HEK293 (cell line): Measurements from ENCODE around the gene LEP.

Experiments
- HIC1 ChIP-seq: fragments of 450-650 bp; formaldehyde crosslinking; IDR thresholded peaks from 2 replicates; pipeline ENCODE4 v1.5.1; 2016; ENCODE audit warnings: missing biosample characterization, missing genetic modification characterization
- HOXC10 ChIP-seq: sonication (generic); formaldehyde crosslinking; IDR thresholded peaks from 2 replicates; pipeline ENCODE4 v1.8.1; 2023; ENCODE audit warnings: mild to moderate bottlenecking, missing genetic modification reagents
- KLF16 ChIP-seq: fragments of 450-650 bp; formaldehyde crosslinking; IDR thresholded peaks from 2 replicates; pipeline ENCODE4 v1.5.1; 2017; ENCODE audit warnings: missing biosample characterization, missing genetic modification characterization
- KLF8 ChIP-seq: fragments of 450-650 bp; formaldehyde crosslinking; IDR thresholded peaks from 2 replicates; pipeline ENCODE4 v1.5.1; 2016; ENCODE audit warnings: missing biosample characterization, missing genetic modification characterization
- OVOL3 ChIP-seq: fragments of 450-650 bp; formaldehyde crosslinking; IDR thresholded peaks from 2 replicates; pipeline ENCODE4 v1.5.1; 2016; ENCODE audit warnings: missing biosample characterization, missing genetic modification characterization
- PRDM10 ChIP-seq: fragments of 450-650 bp; formaldehyde crosslinking; IDR thresholded peaks from 2 replicates; pipeline ENCODE4 v1.5.1; 2016; ENCODE audit warnings: missing biosample characterization, missing genetic modification characterization
- REPIN1 ChIP-seq: fragments of 450-650 bp; formaldehyde crosslinking; IDR thresholded peaks from 2 replicates; pipeline ENCODE4 v1.5.1; 2017; ENCODE audit warnings: missing biosample characterization, missing genetic modification characterization, low read depth
- SCRT1 ChIP-seq: fragments of 450-650 bp; formaldehyde crosslinking; IDR thresholded peaks from 2 replicates; pipeline ENCODE4 v1.5.1; 2016; ENCODE audit warnings: missing biosample characterization, missing genetic modification characterization, borderline replicate concordance
- TSHZ1 ChIP-seq: fragments of 450-650 bp; formaldehyde crosslinking; IDR thresholded peaks from 2 replicates; pipeline ENCODE4 v1.5.1; 2016; ENCODE audit warnings: missing biosample characterization, missing genetic modification characterization, borderline replicate concordance
- ZNF132 ChIP-seq: fragments of 450-650 bp; formaldehyde crosslinking; IDR thresholded peaks from 2 replicates; pipeline ENCODE4 v1.5.1; 2017; ENCODE audit warnings: missing biosample characterization, missing genetic modification characterization, borderline replicate concordance
- ZNF175 ChIP-seq: fragments of 450-650 bp; formaldehyde crosslinking; IDR thresholded peaks from 2 replicates; pipeline ENCODE4 v1.5.1; 2016; ENCODE audit warnings: missing biosample characterization, missing genetic modification characterization
- ZNF214 ChIP-seq: fragments of 450-650 bp; formaldehyde crosslinking; IDR thresholded peaks from 2 replicates; pipeline ENCODE4 v1.5.1; 2017; ENCODE audit warnings: missing biosample characterization, mild to moderate bottlenecking, missing genetic modification characterization, borderline replicate concordance
- ZNF221 ChIP-seq: fragments of 450-650 bp; formaldehyde crosslinking; IDR thresholded peaks from 2 replicates; pipeline ENCODE4 v1.5.1; 2017; ENCODE audit warnings: missing biosample characterization, missing genetic modification characterization, borderline replicate concordance
- ZNF23 ChIP-seq: fragments of 450-650 bp; formaldehyde crosslinking; IDR thresholded peaks from 2 replicates; pipeline ENCODE4 v1.5.1; 2016; ENCODE audit warnings: missing biosample characterization, missing genetic modification characterization, borderline replicate concordance
- ZNF266 ChIP-seq: fragments of 450-650 bp; formaldehyde crosslinking; IDR thresholded peaks from 2 replicates; pipeline ENCODE4 v1.5.1; 2016; ENCODE audit warnings: missing biosample characterization, missing genetic modification characterization, low read depth
- ZNF274 ChIP-seq, 2 experiments: fragments of 200-500 bp in 1 of 2; fragments of 450-650 bp in 1 of 2; sonication (Bioruptor generic) in 1 of 2; formaldehyde crosslinking in 1 of 2; IDR thresholded peaks; 2 replicates each; pipeline versions ENCODE4 v1.5.1 to v1.6.1; 2014 to 2016; ENCODE audit warnings: borderline replicate concordance in 1 of 2, inconsistent platforms in 1 of 2, low read length in 1 of 2, missing biosample characterization in 1 of 2, missing genetic modification characterization in 1 of 2
- ZNF311 ChIP-seq: fragments of 450-650 bp; formaldehyde crosslinking; IDR thresholded peaks from 2 replicates; pipeline ENCODE4 v1.5.1; 2017; ENCODE audit warnings: missing biosample characterization, missing genetic modification characterization, borderline replicate concordance
- ZNF350 ChIP-seq: fragments of 450-650 bp; formaldehyde crosslinking; IDR thresholded peaks from 2 replicates; pipeline ENCODE4 v1.5.0; 2017; ENCODE audit warnings: missing biosample characterization, mild to moderate bottlenecking, missing genetic modification characterization
- ZNF362 ChIP-seq: fragments of 450-650 bp; formaldehyde crosslinking; IDR thresholded peaks from 2 replicates; pipeline ENCODE4 v1.5.1; 2016; ENCODE audit warnings: missing biosample characterization, missing genetic modification characterization
- ZNF426 ChIP-seq: fragments of 450-650 bp; formaldehyde crosslinking; IDR thresholded peaks from 2 replicates; pipeline ENCODE4 v1.5.1; 2017; ENCODE audit warnings: missing biosample characterization, missing genetic modification characterization, mild to moderate bottlenecking, inconsistent platforms, moderate library complexity
- ZNF513 ChIP-seq: fragments of 450-650 bp; IDR thresholded peaks from 2 replicates; pipeline ENCODE4 v1.5.1; 2018; ENCODE audit warnings: missing biosample characterization, missing genetic modification characterization
- ZNF521 ChIP-seq: fragments of 450-650 bp; formaldehyde crosslinking; IDR thresholded peaks from 2 replicates; pipeline ENCODE4 v1.5.1; 2017; ENCODE audit warnings: missing biosample characterization, mild to moderate bottlenecking, missing genetic modification characterization
- ZNF610 ChIP-seq: fragments of 450-650 bp; formaldehyde crosslinking; IDR thresholded peaks from 2 replicates; pipeline ENCODE4 v1.5.1; 2016; ENCODE audit warnings: missing biosample characterization, missing genetic modification characterization, borderline replicate concordance
- ZNF626 ChIP-seq: fragments of 450-650 bp; sonication (Bioruptor Pico); formaldehyde crosslinking; IDR thresholded peaks from 2 replicates; pipeline ENCODE4 v1.5.1; 2018; ENCODE audit warnings: missing biosample characterization, missing genetic modification characterization, inconsistent platforms
- ZNF654 ChIP-seq: fragments of 450-650 bp; formaldehyde crosslinking; IDR thresholded peaks from 2 replicates; pipeline ENCODE4 v1.5.1; 2016; ENCODE audit warnings: low read depth, missing biosample characterization, missing genetic modification characterization
- ZNF664 ChIP-seq: fragments of 450-650 bp; formaldehyde crosslinking; IDR thresholded peaks from 2 replicates; pipeline ENCODE4 v1.5.1; 2016; ENCODE audit warnings: missing biosample characterization, missing genetic modification characterization
- ZNF791 ChIP-seq: fragments of 450-650 bp; formaldehyde crosslinking; IDR thresholded peaks from 2 replicates; pipeline ENCODE4 v1.5.1; 2016; ENCODE audit warnings: missing biosample characterization, missing genetic modification characterization

Gene LEP

GRCh38 chr7:128209229-128210035 is 31.6 kb upstream of the LEP start (continued):
- TF ChIP-seq HIC1 (tag by site-specific recombination) (peak; percentile 86), ZNF311 (tag by site-specific recombination) (no peak), ZNF626 (no peak), REPIN1 (tag by site-specific recombination) (no peak), HOXC10 (no peak), ZNF791 (tag by site-specific recombination) (no peak), ZNF175 (tag by site-specific recombination) (no peak), TSHZ1 (tag by site-specific recombination) (no peak), ZNF266 (tag by site-specific recombination) (no peak), SCRT1 (tag by site-specific recombination) (peak; percentile 100), ZNF426 (tag by site-specific recombination) (no peak), PRDM10 (tag by site-specific recombination) (no peak), ZNF664 (tag by site-specific recombination) (no peak), ZNF362 (tag by site-specific recombination) (no peak), ZNF654 (tag by site-specific recombination) (peak; percentile 99), KLF16 (tag by site-specific recombination) (no peak), ZNF23 (tag by site-specific recombination) (no peak), ZNF132 (tag by site-specific recombination) (no peak), KLF8 (tag by site-specific recombination) (no peak), ZNF610 (no peak), ZNF350 (tag by site-specific recombination) (no peak), ZNF221 (tag by site-specific recombination) (no peak), ZNF274 (IDR thresholded peaks at IDR 0.05; ENCODE audit: low read length) (no peak), ZNF274 (tag by site-specific recombination; IDR thresholded peaks at IDR 0.05; ENCODE audit: borderline replicate concordance) (no peak), ZNF513 (tag by site-specific recombination) (no peak), OVOL3 (tag by site-specific recombination) (no peak), ZNF214 (tag by site-specific recombination) (no peak), ZNF521 (tag by site-specific recombination) (no peak)
